Smooth muscle cell of bladder (primary cell): ENCODE data around the gene GPC1. TPM values are rescaled to one million over a fixed set of nuclear protein-coding genes. Genes with fewer than 3 reads are reported as not detected.

Experiments used
- total RNA-seq: library from RNA; depleted of rRNA; stranded (reverse); fragments of >200 nt; gene quantifications from 2 replicates; pipeline ENCODE4 v1.2.3, GENCODE V29; 2014

GPC1 gene, protein sequence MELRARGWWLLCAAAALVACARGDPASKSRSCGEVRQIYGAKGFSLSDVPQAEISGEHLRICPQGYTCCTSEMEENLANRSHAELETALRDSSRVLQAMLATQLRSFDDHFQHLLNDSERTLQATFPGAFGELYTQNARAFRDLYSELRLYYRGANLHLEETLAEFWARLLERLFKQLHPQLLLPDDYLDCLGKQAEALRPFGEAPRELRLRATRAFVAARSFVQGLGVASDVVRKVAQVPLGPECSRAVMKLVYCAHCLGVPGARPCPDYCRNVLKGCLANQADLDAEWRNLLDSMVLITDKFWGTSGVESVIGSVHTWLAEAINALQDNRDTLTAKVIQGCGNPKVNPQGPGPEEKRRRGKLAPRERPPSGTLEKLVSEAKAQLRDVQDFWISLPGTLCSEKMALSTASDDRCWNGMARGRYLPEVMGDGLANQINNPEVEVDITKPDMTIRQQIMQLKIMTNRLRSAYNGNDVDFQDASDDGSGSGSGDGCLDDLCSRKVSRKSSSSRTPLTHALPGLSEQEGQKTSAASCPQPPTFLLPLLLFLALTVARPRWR
- 52.1 and 57.9 TPM in 2 replicates for total RNA-seq

DNA sequence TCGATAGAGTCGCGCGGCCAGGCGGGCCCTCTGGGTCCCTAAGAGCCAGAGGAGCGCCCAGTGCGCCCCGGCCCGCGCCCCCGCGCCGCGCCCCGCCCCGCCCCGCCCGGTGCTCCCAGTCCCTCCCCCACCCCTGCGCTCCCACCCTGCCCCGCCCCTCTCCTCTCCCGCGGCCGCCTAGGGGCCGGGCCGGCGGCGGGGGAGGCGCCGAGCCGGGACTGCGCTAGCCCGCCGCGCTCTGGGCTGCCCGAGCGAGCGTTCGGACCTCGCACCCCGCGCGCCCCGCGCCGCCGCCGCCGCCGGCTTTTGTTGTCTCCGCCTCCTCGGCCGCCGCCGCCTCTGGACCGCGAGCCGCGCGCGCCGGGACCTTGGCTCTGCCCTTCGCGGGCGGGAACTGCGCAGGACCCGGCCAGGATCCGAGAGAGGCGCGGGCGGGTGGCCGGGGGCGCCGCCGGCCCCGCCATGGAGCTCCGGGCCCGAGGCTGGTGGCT is at the start of gene GPC1:
Gene GPC1 (plus strand): TSS at position 207 of the 491 bp plus-strand sequence. CDS start 256 bp downstream, at position 463.

Other genes starting within 250 kb of the GPC1 start
- 4.8 and 5.8 TPM in 2 replicates for gene ANKMY1, start 122.3 kb downstream of the GPC1 start, total RNA-seq
- gene DUSP28, start 124.7 kb downstream of the GPC1 start, total RNA-seq, result 2.0 and 2.1 TPM in 2 replicates
- 7.4 and 8.5 TPM in 2 replicates for gene RNPEPL1, start 132.8 kb downstream of the GPC1 start, total RNA-seq
- 20.1 TPM in 2 replicates for gene CAPN10, start 151.1 kb downstream of the GPC1 start, total RNA-seq
- gene GPR35, start 189.8 kb downstream of the GPC1 start, total RNA-seq, result 0.28 and 0.74 TPM in 2 replicates
- gene AQP12B, start 247.2 kb downstream of the GPC1 start, total RNA-seq, result not detected in 2 replicates